GM21825 (cell line): ENCODE results near the gene FMN1.

Experiments
- ATAC-seq: cut with Tn5 transposase; IDR thresholded peaks from one replicate; pipeline ENCODE4 v1.9.1; 2021; ENCODE audit warnings: mild to moderate bottlenecking, moderate library complexity; ENCODE audit not compliant: unreplicated experiment

FMN1 gene

GRCh38 chr15:33194704-33195670 lies at the start of gene FMN1:
FMN1 (minus strand) TSS chr15:33194714; CDS start chr15:33154914, 39,800 bp downstream.
- peak; percentile 94 for ATAC-seq

GRCh38 chr15:33243869-33244268 lies 49.4 kb upstream of the FMN1 start:
- no peak for ATAC-seq

- ATAC-seq, result no peak
Measured at GRCh38 chr15:33243393-33243792, 48.9 kb upstream of the FMN1 start.

- ATAC-seq, result no peak
Measured at GRCh38 chr15:33242669-33243191, 48.2 kb upstream of the FMN1 start.

GRCh38 chr15:33242165-33242564 lies 47.7 kb upstream of the FMN1 start:
- ATAC-seq, result no peak

- no peak for ATAC-seq
Measured at GRCh38 chr15:33236841-33237509, 42.5 kb upstream of the FMN1 start.

GRCh38 chr15:33234020-33234461 lies 39.5 kb upstream of the FMN1 start:
- no peak for ATAC-seq

GRCh38 chr15:33226559-33227181 lies 32.2 kb upstream of the FMN1 start:
- ATAC-seq, result no peak

GRCh38 chr15:33218071-33218491 lies 23.6 kb upstream of the FMN1 start:
- no peak for ATAC-seq

- no peak for ATAC-seq
Measured at GRCh38 chr15:33215941-33216872, 21.7 kb upstream of the FMN1 start.

GRCh38 chr15:33211176-33211808 lies 16.8 kb upstream of the FMN1 start:
- ATAC-seq, result no peak

- no peak for ATAC-seq
Measured at GRCh38 chr15:33209575-33210481, 15.3 kb upstream of the FMN1 start.

- ATAC-seq, result no peak
Measured at GRCh38 chr15:33207646-33208045, 13.1 kb upstream of the FMN1 start.

GRCh38 chr15:33206366-33206765 lies 11.9 kb upstream of the FMN1 start:
- no peak for ATAC-seq

GRCh38 chr15:33204926-33205325 lies 10.4 kb upstream of the FMN1 start:
- ATAC-seq, result no peak

- ATAC-seq, result no peak
Measured at GRCh38 chr15:33204087-33204486, 9.6 kb upstream of the FMN1 start.

- peak; percentile 88 for ATAC-seq
Measured at GRCh38 chr15:33201491-33202231, 7.1 kb upstream of the FMN1 start.

GRCh38 chr15:33200903-33201302 lies 6.4 kb upstream of the FMN1 start:
- ATAC-seq, result no peak
